Activated CD4-positive, alpha-beta T cell treated with anti-CD3 and anti-CD28 coated beads, Interleukin-2, Interleukin-6, amounts not matched to agents 100 ng/mL and 50 ng/mL, durations not matched to agents 16 hours and 8 hours (primary cell): ENCODE data around the gene TMEM225B.
A peak's percentile ranks its signal among the peaks of the same experiment; 100 is the strongest.
"Not testable (repeated sequence)": the region's sequence is repeated elsewhere in the genome, so short reads cannot be mapped to it uniquely, and the experiment has no call there.

ENCODE experiments used
- DNase-seq: peaks from one replicate; pipeline ENCODE4 v3.0.0-alpha.2; 2020

Gene TMEM225B

DNA sequence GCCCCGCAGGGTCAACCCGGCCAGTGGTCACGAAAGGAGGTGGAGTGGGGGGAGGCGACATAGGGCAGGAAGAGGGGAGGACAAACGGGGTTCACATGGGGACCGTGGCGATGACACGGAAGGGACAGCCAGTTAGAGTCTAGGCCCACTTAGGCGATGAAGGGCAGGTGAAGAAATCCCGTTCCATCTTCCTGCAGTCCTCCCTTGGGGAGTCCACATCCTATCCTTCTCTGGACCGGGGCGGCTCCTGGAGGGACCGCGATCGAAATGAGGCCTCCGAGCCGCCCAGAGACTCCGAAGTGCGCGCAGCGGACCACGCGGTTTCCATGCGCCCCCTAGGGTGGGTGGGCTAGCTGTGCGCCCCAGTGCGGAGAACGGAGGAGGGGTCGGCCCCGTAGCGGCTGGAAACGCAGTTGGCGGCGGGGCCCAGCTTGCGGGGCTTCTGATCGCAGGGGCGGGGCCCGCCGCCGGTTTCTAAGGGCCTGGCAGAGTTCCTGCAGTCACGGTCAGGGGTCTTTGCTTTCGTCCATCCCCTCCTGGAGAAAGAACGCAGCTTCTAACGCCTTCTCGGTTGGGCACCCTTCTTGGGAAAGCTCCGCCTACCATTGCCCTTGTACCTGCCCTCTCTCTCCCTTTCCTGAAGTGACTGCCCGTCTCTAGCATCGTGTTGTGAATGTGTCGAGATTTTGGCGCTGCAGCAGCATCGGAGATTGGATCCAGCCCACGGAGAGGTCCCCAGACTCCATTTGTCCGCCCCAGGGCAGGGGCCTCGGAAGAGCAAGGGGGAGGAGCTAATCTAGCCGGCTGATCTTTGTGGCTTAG lies 17.9 kb upstream of the TMEM225B start:
- peak; percentile 41 for DNase-seq

DNA sequence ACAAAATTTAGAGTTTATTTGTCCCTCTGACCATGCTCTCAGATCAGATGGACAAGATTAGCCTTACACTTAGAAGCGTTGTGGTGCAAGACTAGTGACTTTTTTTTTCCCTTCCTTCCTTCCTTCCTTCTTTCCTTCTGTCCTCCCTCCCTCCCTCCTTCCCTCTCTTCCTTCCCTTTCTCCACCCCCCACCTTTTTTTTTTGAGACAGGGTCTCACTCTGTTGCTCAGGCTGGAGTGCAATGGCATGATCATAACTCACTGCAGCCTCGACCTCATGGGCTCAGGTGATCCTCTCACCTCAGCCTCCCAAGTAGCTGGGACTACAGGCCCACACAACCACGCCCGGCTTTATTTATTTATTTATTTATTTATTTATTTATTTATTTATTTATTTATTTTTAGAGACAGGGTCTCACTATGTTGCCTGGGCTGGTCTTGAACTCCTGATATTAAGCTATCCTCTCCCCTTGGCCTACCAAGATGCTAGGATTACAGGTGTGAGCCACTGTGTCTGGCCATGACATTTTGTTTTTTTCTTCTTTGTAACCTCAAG lies 17.2 kb upstream of the TMEM225B start:
- not testable (repeated sequence) for DNase-seq

DNA sequence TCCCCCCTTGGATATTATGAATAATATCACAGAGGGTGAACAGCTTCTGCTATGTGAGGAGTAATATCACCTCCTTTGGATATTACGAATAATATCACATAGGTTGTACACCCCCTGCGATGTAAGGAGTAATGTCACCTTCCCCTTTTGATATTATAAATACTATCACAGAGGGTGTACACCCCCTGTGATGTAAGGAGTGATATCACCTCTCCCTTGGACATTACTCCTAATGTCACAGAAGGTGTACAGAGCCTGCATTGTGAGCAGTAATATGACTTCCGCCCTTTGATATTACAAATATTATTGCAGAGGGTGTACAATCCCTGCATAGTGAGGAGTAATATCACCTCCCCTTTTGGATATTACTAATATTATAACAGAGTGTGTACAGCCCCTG lies 9.2 kb upstream of the TMEM225B start:
- DNase-seq, result no peak

DNA sequence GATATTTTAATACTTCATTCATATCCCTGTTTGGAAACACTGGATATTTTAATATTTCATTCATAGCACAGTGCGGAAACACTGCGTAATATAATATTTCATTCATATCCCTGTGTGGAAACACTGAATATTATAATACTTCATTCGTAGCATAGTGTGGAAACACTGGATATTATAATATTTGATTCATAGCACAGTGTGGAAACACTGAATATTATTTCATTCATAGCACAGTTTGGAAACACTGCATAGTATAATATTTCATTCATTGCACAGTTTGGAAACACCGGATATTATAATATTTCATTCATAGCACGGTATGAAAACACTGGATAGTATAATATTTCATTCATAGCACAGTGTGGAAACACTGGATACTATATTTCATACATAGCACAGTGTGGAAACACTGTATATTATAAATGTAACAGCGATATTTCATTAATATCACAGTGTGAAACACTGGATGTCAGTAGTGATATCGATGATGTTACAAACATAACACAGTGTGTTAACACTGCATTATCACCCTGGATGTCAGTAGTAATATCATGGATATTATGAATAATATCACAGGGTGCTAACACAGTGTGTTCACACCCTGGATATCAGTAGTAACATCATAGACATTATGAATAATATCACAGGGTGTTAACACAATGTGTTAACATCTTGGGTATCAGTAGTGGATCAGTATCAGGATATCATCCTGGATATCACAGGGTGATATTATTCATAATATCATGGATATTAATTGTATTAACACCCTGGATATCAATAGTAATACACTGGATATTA lies 2.9 kb upstream of the TMEM225B start:
- DNase-seq, result no peak

DNA sequence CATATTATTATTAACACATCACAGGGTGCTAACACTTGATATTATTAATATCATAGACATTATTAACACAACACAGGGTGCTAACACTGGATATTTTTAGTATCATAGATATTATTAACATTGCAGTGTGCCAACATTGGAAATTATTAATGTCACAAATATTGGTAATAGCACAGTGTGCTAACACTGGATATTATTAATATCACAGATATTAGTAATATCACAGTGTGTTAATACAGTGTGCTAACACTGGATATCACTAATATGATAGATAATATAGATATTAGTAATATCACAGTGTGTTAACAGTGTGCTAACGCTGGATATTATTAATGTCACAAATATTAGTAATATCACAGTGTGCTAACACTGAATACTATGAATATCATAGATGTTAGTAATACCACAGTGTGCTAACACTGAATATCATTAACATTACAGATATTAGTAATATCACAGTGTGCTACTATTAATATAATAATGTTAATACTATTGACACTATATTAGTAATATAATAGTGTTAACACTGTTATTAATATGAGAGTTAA lies 1.6 kb upstream of the TMEM225B start:
- DNase-seq, result no peak

DNA sequence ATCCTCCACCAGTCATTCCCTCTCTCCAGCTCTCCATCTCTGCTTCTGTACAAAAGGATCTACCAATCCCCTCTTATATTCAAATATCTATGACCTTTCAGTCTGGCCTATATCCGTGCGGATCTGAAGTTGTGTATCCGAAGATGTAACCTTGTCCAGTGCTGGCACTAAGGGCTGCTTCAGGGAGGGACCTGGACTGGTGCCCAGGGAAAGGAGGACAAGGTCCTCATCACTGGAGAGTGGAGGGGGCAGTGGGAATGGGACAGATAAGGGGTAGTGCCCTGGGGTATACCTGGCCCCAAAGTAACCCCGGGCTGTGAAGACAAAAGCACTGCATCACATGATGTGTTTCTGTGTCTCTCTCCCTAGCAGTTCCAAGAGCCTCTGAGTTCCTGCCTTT lies 1.8 kb downstream of the TMEM225B start:
- DNase-seq, result no peak

DNA sequence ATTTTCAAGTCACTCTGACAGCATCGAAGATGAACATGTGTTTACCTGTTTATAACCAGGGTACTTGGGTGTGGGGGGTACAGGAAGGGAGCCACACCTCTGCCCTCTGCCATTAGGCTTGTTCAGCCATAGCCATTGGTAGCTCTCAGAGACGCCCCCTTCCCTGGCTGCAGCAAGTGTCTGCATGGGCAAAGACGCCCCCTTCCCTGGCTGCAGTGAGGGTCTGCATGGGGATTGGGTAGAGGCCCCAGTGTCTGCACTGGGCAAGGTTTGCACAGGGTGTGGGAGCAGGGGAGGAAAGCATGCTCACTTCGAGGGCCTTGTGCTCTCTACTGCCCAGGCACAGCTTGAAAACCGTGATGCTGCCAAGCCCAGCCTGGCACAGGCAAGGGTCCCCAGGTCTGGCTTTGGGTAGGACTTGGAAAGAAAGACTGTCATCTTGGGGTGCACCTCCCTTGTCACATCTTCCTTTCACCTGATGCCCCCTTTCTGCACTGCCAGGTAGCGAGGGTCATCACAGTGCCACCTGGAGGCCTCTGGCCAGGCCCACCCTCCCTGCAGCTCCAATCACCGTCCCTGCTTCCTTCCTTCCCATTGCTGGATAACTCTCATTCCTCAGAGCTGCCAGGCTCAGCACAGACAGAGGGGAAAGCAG lies 3.7 kb downstream of the TMEM225B start:
- no peak for DNase-seq

DNA sequence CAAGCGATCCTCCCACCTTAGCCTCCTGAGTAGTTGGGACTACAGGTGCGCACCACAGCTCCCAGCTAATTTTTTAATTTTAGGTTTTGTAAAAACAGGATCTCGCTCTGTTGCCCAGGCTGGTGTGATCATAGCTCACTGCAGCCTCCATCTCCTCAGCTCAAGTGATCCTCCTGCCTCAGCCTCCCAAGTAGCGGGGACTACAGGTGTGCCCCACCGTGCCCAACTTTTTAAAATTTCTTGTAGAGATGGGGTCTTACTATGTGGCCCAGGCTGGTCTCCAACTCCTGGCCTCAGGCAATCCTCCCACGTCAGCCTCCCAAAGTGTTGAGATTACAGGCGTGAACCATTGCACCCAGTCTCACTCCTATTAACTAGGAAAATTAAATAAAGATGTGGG lies 7.5 kb downstream of the TMEM225B start:
- no peak for DNase-seq

DNA sequence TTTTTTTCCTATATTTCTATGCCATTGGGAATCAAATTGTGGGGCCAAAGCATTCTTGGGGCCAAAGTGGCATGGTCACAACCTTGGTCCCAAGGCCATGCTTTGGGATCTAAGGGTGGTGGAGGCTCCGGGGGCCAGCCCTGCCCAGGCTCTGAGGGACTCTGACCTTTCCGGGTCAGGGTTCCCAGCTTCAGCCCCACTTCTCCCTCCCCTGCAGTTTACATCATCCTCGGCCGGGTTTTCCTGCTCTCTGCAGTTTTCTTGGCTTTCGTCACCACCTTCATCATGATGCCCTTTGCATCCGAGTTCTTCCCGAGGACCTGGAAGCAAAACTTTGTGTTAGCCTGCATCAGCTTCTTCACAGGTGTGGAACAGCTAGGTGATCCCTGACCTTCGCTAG lies 8.5 kb downstream of the TMEM225B start:
- DNase-seq, result no peak

DNA sequence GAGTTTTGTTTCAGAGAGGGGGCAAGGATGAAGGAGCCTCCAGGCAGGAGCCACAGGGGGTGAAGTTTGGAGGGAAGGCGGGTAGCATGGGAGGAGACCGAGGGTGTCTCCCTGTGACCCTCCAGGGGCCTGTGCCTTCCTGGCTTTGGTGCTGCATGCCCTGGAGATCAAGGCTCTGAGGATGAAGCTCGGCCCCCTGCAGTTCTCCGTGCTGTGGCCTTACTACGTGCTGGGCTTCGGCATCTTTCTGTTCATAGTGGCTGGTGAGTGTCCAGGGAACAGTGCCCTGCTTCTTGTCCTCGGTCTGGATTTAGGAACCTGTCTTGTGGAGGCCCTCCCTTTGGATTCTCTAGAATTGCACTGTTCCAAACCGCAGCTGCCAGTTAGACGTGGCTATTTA lies 9.5 kb downstream of the TMEM225B start:
- DNase-seq, result no peak

DNA sequence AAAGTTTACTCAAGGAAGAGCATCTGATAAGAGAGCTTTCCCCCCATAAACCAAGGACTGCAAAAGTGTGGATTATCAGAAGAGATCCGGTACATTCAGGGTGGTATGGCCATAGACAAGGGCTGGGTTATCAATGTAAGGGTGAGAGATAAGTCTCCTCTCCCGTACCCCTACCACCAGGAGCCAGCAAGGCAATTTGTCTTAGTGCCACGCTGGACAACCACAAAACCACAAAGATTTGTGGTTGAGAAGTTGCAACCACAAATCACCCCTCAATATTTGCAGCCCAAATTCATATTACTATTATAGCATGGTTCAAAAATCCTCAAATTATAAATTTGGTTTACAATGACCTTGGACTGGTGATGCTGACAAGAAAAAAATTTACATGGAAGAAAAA lies 16.4 kb downstream of the TMEM225B start:
- no peak for DNase-seq

DNA sequence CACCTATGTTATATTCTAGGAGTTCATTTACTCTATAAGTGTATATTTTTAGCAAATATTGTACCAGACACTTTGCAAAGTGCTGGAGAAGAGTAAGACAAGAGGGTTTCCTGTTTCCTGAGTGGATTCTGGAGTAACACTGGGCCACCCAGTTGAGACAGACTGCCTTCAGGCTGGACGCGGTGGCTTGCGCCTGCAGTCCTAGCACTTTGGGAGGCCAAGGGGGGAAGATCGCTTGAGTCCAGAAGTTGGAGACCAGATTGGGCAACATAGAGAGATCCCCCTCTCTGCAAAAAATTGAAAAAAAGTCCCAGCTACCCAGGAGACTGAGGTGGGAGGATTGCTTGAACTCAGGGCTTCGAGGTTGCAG lies 17.9 kb downstream of the TMEM225B start:
- no peak for DNase-seq

DNA sequence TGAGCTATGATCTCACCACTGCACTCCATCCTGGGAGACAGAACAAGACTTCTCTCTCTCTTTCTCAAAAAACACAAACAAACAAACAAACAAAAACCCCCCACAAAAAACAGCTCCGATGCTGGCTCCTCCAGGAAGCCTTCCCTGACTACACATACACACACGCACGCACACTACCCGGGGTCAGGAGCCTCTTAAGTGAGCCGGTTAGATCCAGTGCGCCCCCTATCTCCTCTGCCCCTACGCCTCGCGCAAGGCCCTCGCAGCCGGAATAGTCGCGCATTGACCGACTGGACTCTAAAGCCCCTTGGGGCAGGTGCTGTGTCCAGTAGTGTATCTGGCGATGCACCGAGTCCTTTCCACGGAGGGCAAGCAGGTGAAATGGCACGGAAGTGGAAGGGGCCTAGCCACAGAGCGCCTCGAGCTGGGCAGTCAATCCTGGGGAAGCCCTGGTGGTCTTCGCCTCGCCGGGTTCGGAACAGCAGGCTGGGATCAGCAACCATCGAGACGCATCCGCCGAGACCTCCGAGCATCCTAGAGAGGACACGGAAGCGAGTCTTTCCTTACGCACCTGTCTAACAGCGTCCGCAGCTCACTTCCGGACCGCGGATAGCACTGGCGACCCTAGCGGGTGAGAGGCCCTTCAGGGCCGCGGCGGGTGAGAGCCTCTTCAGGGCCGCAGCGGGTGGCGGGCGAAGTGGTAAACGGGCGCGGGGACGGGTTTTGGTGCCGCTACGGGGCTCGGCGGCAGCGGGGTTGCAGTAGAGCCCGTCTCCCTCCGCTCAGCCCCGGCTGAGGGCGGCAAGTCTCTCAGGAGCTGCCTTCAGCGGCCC lies 18.5 kb downstream of the TMEM225B start, which contains the start of gene ZSCAN25:
Gene ZSCAN25 (plus strand): TSS at position 588 of the 833 bp plus-strand sequence. CDS start 2,661 bp downstream, outside the sequence.
- peak; percentile 94 for DNase-seq

DNA sequence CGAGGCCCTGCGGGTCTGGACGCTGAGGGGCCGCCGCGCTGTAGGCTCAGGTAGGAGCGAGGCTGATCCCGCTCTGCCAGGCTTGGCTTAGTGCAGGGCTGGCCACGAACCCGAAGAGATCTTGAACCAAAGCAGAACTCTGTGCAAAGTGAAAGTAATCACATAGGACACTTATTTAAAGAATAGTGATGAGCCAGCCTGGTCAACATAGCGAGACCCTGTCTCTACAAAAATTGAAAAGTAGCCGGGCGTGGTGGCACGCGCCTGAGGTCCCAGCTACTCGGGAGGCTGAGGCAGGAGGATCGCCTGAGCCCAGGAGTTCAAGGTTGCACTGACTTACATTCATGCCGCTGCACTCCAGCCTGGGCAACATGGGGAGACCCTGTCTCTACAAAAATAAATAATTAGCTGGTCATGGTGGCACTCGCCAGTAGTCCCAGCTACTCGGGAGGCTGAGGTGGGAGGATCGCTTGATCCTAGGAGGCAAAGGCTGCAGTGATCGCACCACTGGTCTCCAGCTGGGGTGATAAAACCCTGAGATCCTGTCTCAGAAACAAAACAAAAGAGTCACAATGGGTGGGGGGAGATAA lies 19.2 kb downstream of the TMEM225B start:
- DNase-seq, result no peak

DNA sequence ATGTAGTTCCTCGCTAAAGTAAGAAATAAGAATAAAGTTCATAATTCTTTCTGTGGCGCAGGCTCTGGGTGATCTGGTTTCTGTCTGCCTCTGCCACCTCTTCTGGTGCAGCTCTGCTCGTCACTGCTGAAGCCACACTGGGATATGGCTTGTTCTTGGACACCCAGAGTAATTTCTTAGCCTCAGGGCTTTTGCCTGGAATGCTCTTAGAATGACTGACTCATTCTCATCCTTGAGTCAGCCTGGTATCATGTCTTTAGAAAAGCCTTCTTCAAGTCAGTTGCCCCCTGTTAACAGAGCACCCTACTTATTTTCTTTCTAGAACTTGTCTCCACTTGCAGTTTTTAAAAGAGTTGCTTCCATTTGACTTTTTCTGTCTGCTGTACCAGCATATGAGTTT lies 20.7 kb downstream of the TMEM225B start:
- DNase-seq, result no peak

DNA sequence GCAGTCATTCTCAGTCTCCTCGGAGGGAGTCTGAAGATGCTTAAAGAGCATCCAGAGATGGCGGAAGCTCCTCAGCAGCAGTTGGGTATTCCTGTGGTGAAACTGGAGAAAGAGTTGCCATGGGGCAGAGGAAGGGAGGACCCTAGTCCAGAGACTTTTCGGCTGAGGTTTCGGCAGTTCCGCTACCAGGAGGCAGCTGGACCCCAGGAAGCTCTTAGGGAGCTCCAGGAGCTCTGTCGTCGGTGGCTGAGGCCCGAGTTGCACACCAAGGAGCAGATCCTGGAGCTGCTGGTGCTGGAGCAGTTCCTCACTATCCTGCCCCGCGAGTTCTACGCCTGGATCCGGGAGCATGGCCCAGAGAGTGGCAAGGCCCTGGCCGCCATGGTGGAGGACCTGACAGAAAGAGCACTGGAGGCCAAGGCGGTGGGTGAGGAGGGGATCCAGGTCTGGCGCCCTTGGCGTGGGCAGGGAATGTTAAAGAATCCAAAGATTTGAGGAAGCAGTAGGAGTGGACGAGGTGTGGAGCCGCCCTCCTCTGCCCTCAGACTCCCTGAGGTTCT lies 21.6 kb downstream of the TMEM225B start:
- DNase-seq, result no peak

DNA sequence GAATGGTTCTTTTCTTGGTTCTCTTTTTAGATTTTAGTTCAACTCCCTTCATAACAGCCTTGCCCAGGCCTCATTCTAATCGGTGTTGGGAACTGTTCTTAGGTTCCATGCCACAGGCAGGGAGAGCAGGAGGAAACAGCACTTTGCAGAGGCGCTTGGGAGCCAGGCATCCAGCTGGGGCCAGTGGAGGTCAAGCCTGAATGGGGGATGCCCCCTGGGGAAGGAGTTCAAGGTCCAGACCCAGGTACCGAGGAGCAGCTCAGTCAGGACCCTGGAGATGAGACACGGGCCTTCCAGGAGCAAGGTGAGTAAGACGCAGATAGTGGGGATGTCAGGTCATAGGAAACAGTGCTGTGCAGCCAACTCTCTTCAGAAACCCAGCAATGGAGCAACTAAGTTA lies 23.2 kb downstream of the TMEM225B start:
- DNase-seq, result no peak

DNA sequence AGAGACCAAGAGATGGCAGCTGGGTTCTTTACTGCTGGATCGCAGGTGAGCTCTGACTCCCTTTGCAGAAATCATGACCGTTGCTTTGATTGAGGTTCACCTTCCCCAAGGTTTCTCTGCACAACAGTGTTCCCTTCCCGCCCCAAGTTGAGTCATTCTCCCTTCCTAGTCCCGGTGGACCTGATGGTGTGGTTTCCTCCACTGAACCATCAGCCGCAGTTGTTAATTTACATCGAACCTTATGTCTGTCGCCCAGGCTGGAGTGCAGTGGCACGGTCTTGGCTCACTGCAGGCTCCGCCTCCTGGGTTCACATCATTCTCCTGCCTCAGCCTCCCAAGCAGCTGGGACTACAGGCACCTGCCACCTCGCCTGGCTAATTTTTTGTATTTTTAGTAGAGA lies 24.5 kb downstream of the TMEM225B start:
- no peak for DNase-seq

DNA sequence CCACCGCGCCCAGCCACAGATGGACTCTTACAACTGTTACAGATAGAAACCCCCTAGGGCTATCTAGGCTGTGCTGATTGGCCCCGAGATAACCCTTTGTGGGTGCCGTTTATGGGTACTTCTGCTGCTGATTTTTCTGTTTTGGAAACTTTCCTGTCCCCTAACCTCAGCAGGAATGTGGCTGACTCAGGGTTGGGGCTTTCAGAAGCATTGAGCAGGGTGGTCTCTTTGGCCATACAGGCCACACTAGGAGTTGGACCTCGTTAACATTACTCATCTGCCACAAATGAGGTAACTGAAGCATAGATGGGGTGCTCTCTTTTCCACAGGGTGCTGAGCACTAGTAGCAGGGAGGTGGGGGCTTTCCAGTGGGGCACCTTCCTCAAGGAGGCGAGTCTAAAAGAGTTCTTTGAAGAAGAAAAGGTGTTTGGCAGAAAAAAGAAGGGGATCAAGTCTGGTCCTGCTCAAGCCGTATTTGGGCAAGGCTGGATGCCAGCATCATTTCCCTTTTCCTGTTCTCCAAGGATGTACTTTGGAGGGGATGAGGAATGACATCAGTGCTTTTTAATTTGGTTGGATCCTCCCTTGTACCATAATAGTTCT lies 25.1 kb downstream of the TMEM225B start:
- peak; percentile 32 for DNase-seq

DNA sequence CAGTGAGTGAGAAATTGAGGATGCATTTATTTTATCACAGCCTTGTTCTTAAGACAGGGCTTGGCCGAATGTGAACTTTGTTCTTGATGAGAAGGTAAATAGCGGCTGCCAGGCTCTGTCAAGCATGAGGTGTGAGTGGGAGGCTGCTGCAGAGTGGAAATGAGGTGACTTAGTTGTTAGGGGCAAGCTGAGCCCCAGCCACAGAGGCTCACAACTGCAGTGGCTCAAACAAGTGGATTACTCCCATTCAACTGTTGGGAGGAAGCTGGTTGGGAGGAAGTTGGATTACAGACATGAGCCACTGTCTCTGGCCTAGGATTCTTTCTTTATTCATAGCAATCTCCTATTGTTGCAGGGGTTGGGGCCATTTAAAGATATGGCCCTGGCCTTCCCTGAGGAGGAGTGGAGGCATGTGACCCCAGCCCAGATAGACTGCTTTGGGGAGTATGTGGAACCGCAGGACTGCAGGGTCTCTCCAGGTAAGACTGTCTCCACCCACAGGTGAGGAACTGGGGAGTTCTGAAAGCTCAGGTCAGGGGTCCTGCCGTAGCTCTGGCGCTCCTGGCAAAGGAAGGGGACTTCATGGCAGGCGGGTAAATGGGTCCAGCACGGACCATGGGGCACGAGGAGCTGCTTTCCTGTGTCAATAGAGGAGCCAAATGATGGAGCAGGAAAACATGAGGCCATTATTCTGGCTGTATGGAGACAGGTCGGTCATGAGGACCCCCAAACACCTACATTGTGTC lies 25.8 kb downstream of the TMEM225B start:
- DNase-seq, result peak; percentile 23
